Vagina (tissue), 2 donors: ENCODE measurements around the gene SRRD.

Source experiments
- POLR2A ChIP-seq, 2 donors: fragments of 450-650 bp; IDR thresholded peaks; one replicate each; pipeline ENCODE4 v1.6.1; 2017; ENCODE audit warnings: antibody characterized with exemption in 2 of 2, mild to moderate bottlenecking in 2 of 2, moderate library complexity in 2 of 2
- POLR2AphosphoS5 ChIP-seq, 2 donors: sonication (generic); formaldehyde crosslinking; IDR thresholded peaks; one replicate each; pipeline ENCODE4 v1.9.0; 2017; ENCODE audit warnings: antibody characterized with exemption in 2 of 2, mild to moderate bottlenecking in 2 of 2, low read depth in 1 of 2; ENCODE audit not compliant: insufficient read depth in 1 of 2
- TF ChIP-seq, protein P1 (sequence below), 3 experiments: fragments of 450-650 bp in 2 of 3; fragments of 200-600 bp in 1 of 3; sonication (generic) in 1 of 3; IDR thresholded peaks; one replicate each; pipeline ENCODE4 v1.5.1; 2017 to 2019; ENCODE audit warnings: antibody characterized with exemption in 3 of 3, mild to moderate bottlenecking in 2 of 3, moderate library complexity in 2 of 3

DNA sequence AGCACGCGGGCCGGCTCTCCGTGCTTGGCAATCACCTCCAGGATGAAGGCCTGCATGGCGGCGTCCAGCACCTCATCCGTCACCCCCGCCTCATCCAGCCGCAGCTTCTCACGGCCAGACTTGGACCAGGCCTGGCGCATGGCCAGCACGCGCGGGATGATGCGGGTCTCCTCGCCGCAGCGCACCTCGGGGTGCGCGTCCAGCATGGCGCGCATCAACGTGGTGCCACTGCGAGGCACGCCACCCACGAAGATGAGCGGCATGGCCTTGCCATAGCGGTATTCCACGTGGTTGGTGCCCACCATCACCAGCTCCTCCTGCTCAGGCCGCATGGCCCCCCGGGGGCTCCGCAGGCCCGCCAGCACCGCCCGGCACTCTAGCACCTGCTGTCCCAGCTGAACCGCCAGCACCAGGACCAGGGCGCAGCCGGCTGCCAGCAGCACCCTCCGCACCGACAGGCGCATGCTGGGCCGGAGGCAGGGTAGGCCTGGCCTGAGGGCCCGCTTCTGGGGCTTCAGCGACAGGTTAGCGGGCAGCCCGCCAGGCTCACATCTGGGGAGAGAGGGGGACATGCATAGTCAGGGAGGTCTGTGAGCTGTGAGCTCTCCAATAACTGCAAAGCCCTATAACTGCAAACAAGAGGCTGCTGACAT is 57.6 kb downstream of the SRRD start:
- TF ChIP-seq, protein P1, sequence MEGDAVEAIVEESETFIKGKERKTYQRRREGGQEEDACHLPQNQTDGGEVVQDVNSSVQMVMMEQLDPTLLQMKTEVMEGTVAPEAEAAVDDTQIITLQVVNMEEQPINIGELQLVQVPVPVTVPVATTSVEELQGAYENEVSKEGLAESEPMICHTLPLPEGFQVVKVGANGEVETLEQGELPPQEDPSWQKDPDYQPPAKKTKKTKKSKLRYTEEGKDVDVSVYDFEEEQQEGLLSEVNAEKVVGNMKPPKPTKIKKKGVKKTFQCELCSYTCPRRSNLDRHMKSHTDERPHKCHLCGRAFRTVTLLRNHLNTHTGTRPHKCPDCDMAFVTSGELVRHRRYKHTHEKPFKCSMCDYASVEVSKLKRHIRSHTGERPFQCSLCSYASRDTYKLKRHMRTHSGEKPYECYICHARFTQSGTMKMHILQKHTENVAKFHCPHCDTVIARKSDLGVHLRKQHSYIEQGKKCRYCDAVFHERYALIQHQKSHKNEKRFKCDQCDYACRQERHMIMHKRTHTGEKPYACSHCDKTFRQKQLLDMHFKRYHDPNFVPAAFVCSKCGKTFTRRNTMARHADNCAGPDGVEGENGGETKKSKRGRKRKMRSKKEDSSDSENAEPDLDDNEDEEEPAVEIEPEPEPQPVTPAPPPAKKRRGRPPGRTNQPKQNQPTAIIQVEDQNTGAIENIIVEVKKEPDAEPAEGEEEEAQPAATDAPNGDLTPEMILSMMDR (IDR thresholded peaks at IDR 0.05) = no peak
- TF ChIP-seq POLR2AphosphoS5 (IDR thresholded peaks at IDR 0.05; ENCODE audit: insufficient read depth in 1 of 2, low read depth in 1 of 2) = no peak
- TF ChIP-seq POLR2A (IDR thresholded peaks at IDR 0.05) = no peak
